ENCODE results near the gene EVI5L.
"Not testable (repeated sequence)": the region's sequence is repeated elsewhere in the genome, so short reads cannot be mapped to it uniquely, and the experiment has no call there.

Gene EVI5L

GRCh38 chr19:7846155-7846646 lies 16.2 kb downstream of the EVI5L start:
- no peak for DNase-seq (ENCODE audit: low spot score)

GRCh38 chr19:7847664-7848063 lies 17.6 kb downstream of the EVI5L start:
- no peak for DNase-seq (ENCODE audit: low spot score)

GRCh38 chr19:7848779-7849457 lies 18.9 kb downstream of the EVI5L start:
- no peak for DNase-seq (ENCODE audit: low spot score)

- no peak for DNase-seq (ENCODE audit: low spot score)
These were observed 19.6 kb downstream of the EVI5L start for GRCh38 chr19:7849631-7849999.

GRCh38 chr19:7850000-7850813 lies 20.2 kb downstream of the EVI5L start:
- no peak for DNase-seq (ENCODE audit: low spot score)

- no peak for DNase-seq (ENCODE audit: low spot score)
These were observed 21.1 kb downstream of the EVI5L start for GRCh38 chr19:7850945-7851622.

GRCh38 chr19:7851623-7852500 lies 21.8 kb downstream of the EVI5L start:
- DNase-seq (ENCODE audit: low spot score) = peak; percentile 57

- DNase-seq (ENCODE audit: low spot score) = peak; percentile 66
These were observed 23.1 kb downstream of the EVI5L start for GRCh38 chr19:7852851-7853769.

GRCh38 chr19:7853770-7854128 lies 23.7 kb downstream of the EVI5L start:
- no peak for DNase-seq (ENCODE audit: low spot score)

- no peak for DNase-seq (ENCODE audit: low spot score)
These were observed 25.5 kb downstream of the EVI5L start for GRCh38 chr19:7855426-7856108.

GRCh38 chr19:7856109-7856591 lies 26.1 kb downstream of the EVI5L start:
- no peak for DNase-seq (ENCODE audit: low spot score)

- no peak for DNase-seq (ENCODE audit: low spot score)
These were observed 27.0 kb downstream of the EVI5L start for GRCh38 chr19:7856679-7857663.

- no peak for DNase-seq (ENCODE audit: low spot score)
These were observed 27.7 kb downstream of the EVI5L start for GRCh38 chr19:7857727-7858108.

GRCh38 chr19:7858109-7858770 lies 28.2 kb downstream of the EVI5L start:
- DNase-seq (ENCODE audit: low spot score) = no peak

GRCh38 chr19:7859087-7859486 lies 29.1 kb downstream of the EVI5L start:
- DNase-seq (ENCODE audit: low spot score) = not testable (repeated sequence)

- no peak for DNase-seq (ENCODE audit: low spot score)
These were observed 30.1 kb downstream of the EVI5L start for GRCh38 chr19:7859831-7860713.
